ENCODE data around the gene ATP6V0B.

The ATP6V0B gene

GRCh38 chr1:43974443-43975248 is at the start of gene ATP6V0B:
Gene ATP6V0B (plus strand): TSS chr1:43974960. CDS start chr1:43975041, 81 bp downstream.
- DNase-seq = peak; percentile 85

GRCh38 chr1:43925846-43926245 is 48.9 kb upstream of the ATP6V0B start:
- DNase-seq = no peak

- DNase-seq = no peak
Observed at GRCh38 chr1:43930168-43930948, 44.4 kb upstream of the ATP6V0B start.

- no peak for DNase-seq
Observed at GRCh38 chr1:43930949-43931275, 43.8 kb upstream of the ATP6V0B start.

- no peak for DNase-seq
Observed at GRCh38 chr1:43931711-43932660, 42.8 kb upstream of the ATP6V0B start.

- DNase-seq = no peak
Observed at GRCh38 chr1:43932786-43933385, 41.9 kb upstream of the ATP6V0B start.

- DNase-seq = no peak
Observed at GRCh38 chr1:43933386-43934100, 41.2 kb upstream of the ATP6V0B start, which contains the start of gene ARTN. Gene ARTN (plus strand): TSS chr1:43933801. CDS start chr1:43935657, 1,856 bp downstream.

- DNase-seq = peak; percentile 30
Observed at GRCh38 chr1:43934101-43934985, 40.4 kb upstream of the ATP6V0B start.

- DNase-seq = no peak
Observed at GRCh38 chr1:43934986-43935324, 39.8 kb upstream of the ATP6V0B start.

- no peak for DNase-seq
Observed at GRCh38 chr1:43935711-43936427, 38.9 kb upstream of the ATP6V0B start.

GRCh38 chr1:43936431-43937151 is 38.2 kb upstream of the ATP6V0B start:
- no peak for DNase-seq

- DNase-seq = no peak
Observed at GRCh38 chr1:43937179-43937865, 37.4 kb upstream of the ATP6V0B start.

- DNase-seq = no peak
Observed at GRCh38 chr1:43938383-43938782, 36.4 kb upstream of the ATP6V0B start.

GRCh38 chr1:43938892-43939587 is 35.7 kb upstream of the ATP6V0B start:
- no peak for DNase-seq

- no peak for DNase-seq
Observed at GRCh38 chr1:43942411-43942810, 32.3 kb upstream of the ATP6V0B start.

- DNase-seq = no peak
Observed at GRCh38 chr1:43944860-43945259, 29.9 kb upstream of the ATP6V0B start.

GRCh38 chr1:43945674-43946235 is 29.0 kb upstream of the ATP6V0B start:
- no peak for DNase-seq
